ENCODE results near the gene WDR33. TPM values are rescaled to one million over a fixed set of nuclear protein-coding genes. Genes with fewer than 3 reads are reported as not detected.
"Not testable (repeated sequence)": the region's sequence is repeated elsewhere in the genome, so short reads cannot be mapped to it uniquely, and the experiment has no call there.

WDR33 gene
- total and polyA plus RNA-seq, 9 donors, result 16.3 to 56.2 (median 46.7) TPM

DNA sequence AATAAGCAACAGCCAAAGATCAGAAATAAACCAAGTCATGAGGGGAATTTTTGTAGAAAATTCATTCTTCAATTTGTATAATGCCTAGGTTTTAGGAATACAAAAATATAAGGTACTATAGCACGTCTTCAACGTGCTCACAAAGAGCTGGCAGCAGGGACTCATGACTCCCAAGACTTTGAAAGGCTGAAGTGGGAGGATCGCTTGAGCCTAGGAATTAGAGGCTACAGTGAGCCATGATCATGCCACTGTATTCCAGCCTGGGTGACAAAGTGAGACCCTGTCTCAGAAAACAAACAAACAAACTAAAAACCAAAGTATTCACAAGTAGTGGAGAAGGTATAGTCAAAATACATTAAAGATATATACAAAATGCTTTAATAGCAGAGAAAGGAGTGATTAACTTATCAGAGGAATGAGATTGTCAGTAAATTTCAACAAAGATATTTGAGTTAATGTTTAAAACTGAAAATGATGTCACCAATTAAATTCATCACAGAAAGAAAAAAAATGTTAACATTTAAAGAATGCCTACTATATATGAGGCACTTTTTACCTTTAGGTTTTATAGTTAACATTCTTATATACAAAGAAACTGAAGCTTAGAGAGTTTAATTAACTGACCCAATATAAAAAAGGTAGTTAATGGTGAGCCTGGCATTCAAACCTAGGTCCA is 3.2 kb downstream of the WDR33 start:
- DNase-seq, result no peak
- WGBS, 3 donors, result 72 to 81% (median 76%) methylated on average over 3 of the region's 3 CpGs
- no peaks in the 10 kb centered on the region for H3K27me3 ChIP-seq
- H3K9me3 ChIP-seq, result no peaks in the 10 kb centered on the region
- no peak overlapping the region for H3K4me3 ChIP-seq
- H3K36me3 ChIP-seq, result no peaks in the 10 kb centered on the region
- no peak overlapping the region for H3K27ac ChIP-seq
- intact Hi-C loops (cut with DNase I), result no loop called here
- TF ChIP-seq, protein P1, sequence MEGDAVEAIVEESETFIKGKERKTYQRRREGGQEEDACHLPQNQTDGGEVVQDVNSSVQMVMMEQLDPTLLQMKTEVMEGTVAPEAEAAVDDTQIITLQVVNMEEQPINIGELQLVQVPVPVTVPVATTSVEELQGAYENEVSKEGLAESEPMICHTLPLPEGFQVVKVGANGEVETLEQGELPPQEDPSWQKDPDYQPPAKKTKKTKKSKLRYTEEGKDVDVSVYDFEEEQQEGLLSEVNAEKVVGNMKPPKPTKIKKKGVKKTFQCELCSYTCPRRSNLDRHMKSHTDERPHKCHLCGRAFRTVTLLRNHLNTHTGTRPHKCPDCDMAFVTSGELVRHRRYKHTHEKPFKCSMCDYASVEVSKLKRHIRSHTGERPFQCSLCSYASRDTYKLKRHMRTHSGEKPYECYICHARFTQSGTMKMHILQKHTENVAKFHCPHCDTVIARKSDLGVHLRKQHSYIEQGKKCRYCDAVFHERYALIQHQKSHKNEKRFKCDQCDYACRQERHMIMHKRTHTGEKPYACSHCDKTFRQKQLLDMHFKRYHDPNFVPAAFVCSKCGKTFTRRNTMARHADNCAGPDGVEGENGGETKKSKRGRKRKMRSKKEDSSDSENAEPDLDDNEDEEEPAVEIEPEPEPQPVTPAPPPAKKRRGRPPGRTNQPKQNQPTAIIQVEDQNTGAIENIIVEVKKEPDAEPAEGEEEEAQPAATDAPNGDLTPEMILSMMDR (IDR thresholded peaks at IDR 0.05), result no peak
- TF ChIP-seq POLR2A (IDR thresholded peaks at IDR 0.05) (no peak), EP300 (IDR thresholded peaks at IDR 0.05) (no peak)
- peaks cover 12% of the 10 kb centered on the region for H3K4me1 ChIP-seq (ENCODE audit: insufficient read depth)

DNA sequence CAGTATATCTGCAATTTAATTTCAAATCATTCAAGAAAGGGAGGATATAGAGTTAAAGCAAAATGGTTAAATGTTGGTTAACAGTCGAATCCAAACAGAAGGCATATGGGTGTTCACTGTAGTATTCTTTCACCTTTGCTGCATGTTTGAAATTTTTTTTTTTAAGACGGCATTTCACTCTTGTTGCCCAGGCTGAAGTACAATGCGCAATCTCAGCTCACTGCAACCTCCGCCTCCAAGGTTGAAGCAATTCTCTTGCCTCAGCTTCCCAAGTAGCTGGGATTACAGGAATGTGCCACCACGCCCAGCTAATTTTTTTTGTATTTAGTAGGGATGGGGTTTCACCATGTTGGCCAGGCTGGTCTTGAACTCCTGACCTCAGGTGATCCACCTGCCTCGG is 4.1 kb downstream of the WDR33 start:
- 66 to 79% (median 78%) methylated on average over 6 of the region's 6 CpGs for WGBS, 3 donors
- H3K36me3 ChIP-seq; DNase-seq; intact Hi-C loops (cut with DNase I); H3K27me3 ChIP-seq; H3K4me3 ChIP-seq; H3K9me3 ChIP-seq; H3K27ac ChIP-seq: not testable (repeated sequence)
- peaks cover 12% of the 10 kb centered on the region for H3K4me1 ChIP-seq (ENCODE audit: insufficient read depth)

DNA sequence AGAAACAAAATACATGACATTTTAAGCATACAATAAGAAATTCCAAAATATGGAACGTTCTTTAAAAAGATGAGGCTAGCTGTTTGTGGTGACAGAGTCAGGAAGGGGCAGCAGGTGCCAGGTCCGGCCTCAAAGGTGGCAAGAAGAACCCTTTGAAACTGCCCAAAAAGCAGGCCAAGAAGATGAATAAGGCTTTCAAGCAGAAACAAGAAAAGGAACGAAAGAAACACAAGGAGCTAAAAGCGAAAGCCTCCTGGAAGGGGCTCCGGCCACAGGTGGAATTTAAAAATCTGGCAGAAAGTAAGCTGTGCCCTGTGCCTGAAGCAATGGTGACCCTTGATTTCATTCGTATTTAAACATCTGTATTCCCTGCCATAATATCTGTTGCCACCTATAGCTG is 5.5 kb downstream of the WDR33 start:
- no peak for TF ChIP-seq EP300 (IDR thresholded peaks at IDR 0.05)
- no peak for TF ChIP-seq POLR2A (IDR thresholded peaks at IDR 0.05)
- TF ChIP-seq, protein P1 (IDR thresholded peaks at IDR 0.05), result no peak
- Histone ChIP-seq H3K4me1 (ENCODE audit: insufficient read depth) (peaks cover 12% of the 10 kb centered on the region), H3K27me3 (no peaks in the 10 kb centered on the region), H3K9me3 (no peaks in the 10 kb centered on the region), H3K4me3 (no peak overlapping the region), H3K27ac (no peak overlapping the region), H3K36me3 (no peaks in the 10 kb centered on the region)
- no peak for DNase-seq
- intact Hi-C loops (cut with DNase I), result no loop called here
- WGBS, 3 donors, result 67 to 77% (median 69%) methylated on average over 6 of the region's 6 CpGs

DNA sequence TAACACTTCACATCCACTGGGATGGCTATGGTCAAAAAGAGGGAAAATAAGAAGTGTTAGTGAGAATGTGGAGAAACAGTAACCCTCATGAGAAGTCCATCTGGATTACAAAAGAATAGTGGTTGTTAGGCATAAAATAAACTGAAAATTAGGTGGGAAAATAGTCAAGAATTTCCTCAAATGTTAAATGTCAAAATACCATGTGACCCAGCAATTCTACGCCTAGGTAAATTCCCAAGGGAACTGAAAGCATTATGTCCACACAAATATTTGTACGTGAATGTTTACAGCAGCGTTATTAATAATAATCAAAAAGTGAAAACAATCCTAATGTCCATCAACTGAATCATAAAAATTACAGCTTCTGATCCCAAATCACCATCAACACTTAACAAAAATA is 11.0 kb downstream of the WDR33 start:
- H3K4me3 ChIP-seq, result no peak overlapping the region
- no peaks in the 10 kb centered on the region for H3K27me3 ChIP-seq
- peaks cover 6% of the 10 kb centered on the region for H3K4me1 ChIP-seq (ENCODE audit: insufficient read depth)
- H3K27ac ChIP-seq, result no peak overlapping the region
- no peaks in the 10 kb centered on the region for H3K9me3 ChIP-seq
- no peaks in the 10 kb centered on the region for H3K36me3 ChIP-seq
- WGBS, 3 donors, result 87 to 88% (median 88%) methylated on average over 3 of the region's 3 CpGs
- no peak for DNase-seq
- TF ChIP-seq EP300 (IDR thresholded peaks at IDR 0.05), result no peak
- TF ChIP-seq POLR2A (IDR thresholded peaks at IDR 0.05), result no peak
- TF ChIP-seq, protein P1 (IDR thresholded peaks at IDR 0.05), result no peak
- intact Hi-C loops (cut with DNase I), result no loop called here

DNA sequence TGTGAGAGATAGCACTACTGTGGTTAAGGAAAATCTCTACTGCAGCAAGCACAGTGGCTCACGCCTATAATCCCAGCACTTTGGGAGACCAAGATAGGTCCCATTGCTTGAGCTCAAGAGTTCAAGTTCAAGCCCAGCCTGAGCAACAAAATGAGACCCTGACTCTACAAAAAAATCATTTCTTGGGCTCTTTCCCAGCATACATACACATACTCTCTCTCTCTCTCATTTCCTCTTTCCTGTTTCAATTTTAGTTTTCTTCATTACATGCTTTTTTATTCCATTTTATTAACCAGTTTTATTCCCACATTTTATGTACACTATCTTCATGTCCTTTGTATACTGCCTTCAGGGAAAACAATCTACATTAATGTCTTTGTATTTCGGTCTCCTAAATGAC is 14.6 kb downstream of the WDR33 start:
- H3K36me3 ChIP-seq, result no peaks in the 10 kb centered on the region
- H3K27me3 ChIP-seq, result no peaks in the 10 kb centered on the region
- H3K4me1 ChIP-seq (ENCODE audit: insufficient read depth), result peaks cover 6% of the 10 kb centered on the region

DNA sequence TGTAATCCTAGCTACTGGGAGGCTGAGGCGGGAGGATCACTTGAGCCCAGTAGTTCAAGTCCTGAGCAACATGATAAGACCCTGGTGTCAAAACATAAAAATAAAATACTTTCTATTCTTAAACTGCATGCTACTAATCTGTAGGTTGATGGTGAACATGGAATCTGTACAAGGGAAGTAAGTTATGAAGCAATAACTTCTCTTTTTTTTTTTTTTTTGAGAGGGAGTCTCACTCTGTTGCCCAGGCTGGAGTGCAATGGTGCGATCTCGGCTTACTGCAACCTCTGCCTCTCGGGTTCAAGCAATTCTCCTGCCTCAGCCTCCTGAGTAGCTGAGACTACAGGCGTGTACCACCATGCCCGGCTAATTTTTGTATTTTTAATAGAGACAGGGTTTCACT is 16.1 kb downstream of the WDR33 start:
- H3K27ac ChIP-seq; H3K4me1 ChIP-seq (ENCODE audit: insufficient read depth); H3K36me3 ChIP-seq; H3K27me3 ChIP-seq; H3K9me3 ChIP-seq; intact Hi-C loops (cut with DNase I); DNase-seq; H3K4me3 ChIP-seq: not testable (repeated sequence)
- 92 to 98% (median 93%) methylated on average over 6 of the region's 6 CpGs for WGBS, 3 donors

More for the DNA sequence above, 14.6 kb downstream of the WDR33 start:
- WGBS, 3 donors, result 88 to 97% (median 95%) methylated on average over 2 of the region's 2 CpGs
- no peaks in the 10 kb centered on the region for H3K9me3 ChIP-seq
- H3K27ac ChIP-seq, result no peak overlapping the region
- H3K4me3 ChIP-seq, result no peak overlapping the region
- no peak for DNase-seq
- TF ChIP-seq, protein P1 (IDR thresholded peaks at IDR 0.05), result no peak
- TF ChIP-seq POLR2A (IDR thresholded peaks at IDR 0.05), result no peak
- no peak for TF ChIP-seq EP300 (IDR thresholded peaks at IDR 0.05)
- intact Hi-C loops (cut with DNase I), result no loop called here
